Adrenal gland (tissue), 12 donors: ENCODE data around the gene ANXA6. TPM values are rescaled to one million over a fixed set of nuclear protein-coding genes. Genes with fewer than 3 reads are reported as not detected.

Experiments
- DNase-seq, 7 donors: peaks; one replicate each; pipeline ENCODE4 v3.0.0-alpha.2; 2019 to 2020
- H3K27ac ChIP-seq, 5 donors: fragments of 200-600 bp; sonication (generic) in 4 of 5; 1 replicate in 3 of 5; 2 replicates in 2 of 5; pipeline versions ENCODE4 v1.5.1 to v1.8.0; 2016 to 2020; ENCODE audit warnings: mild to moderate bottlenecking in 1 of 5
- H3K27me3 ChIP-seq: fragments of 200-600 bp; 2 replicates; pipeline ENCODE4 v1.8.0; 2021
- H3K36me3 ChIP-seq, 2 donors: fragments of 200-600 bp; replicated peaks in 1 of 2; 1 replicate in 1 of 2; 2 replicates in 1 of 2; pipeline versions ENCODE4 v1.5.1 to v1.8.0; 2018 to 2022
- H3K4me1 ChIP-seq, 2 donors: fragments of 200-600 bp; replicated peaks in 1 of 2; 1 replicate in 1 of 2; 2 replicates in 1 of 2; pipeline versions ENCODE4 v1.5.1 to v1.8.0; 2018 to 2021
- H3K4me3 ChIP-seq, 4 donors: fragments of 200-600 bp; sonication (generic) in 3 of 4; one replicate each; pipeline ENCODE4 v1.5.1; 2016 to 2018
- H3K9me3 ChIP-seq, 3 donors: fragments of 200-600 bp; sonication (generic) in 1 of 3; replicated peaks in 1 of 3; 1 replicate in 2 of 3; 2 replicates in 1 of 3; pipeline versions ENCODE4 v1.5.1 to v1.8.0; 2016 to 2021
- POLR2A ChIP-seq, 2 donors: fragments of 450-650 bp; IDR thresholded peaks; one replicate each; pipeline ENCODE4 v1.6.1; 2017; ENCODE audit warnings: antibody characterized with exemption in 2 of 2, mild to moderate bottlenecking in 2 of 2, moderate library complexity in 1 of 2
- WGBS, 4 donors: extraction: QIAGEN DNeasy Blood & Tissue Kit in 2 of 4; methylation state at CpG; one replicate each; pipeline versions ENCODE4 v1.1.5 to v1.1.7; 2013 to 2017; 5-methylcytosine and 5-hydroxymethylcytosine counted together
- intact Hi-C, 2 donors: fragments of 100-400 bp; cut with DNase I; formaldehyde crosslinking; loops; one replicate each; pipeline versions ENCODE4 v1.14.1 to v1.15.0; 2022 to 2023
- polyA plus RNA-seq, 3 donors: library from polyadenylated mRNA; stranded (reverse); fragments of 200-250 nt in 2 of 3; fragments of 350-450 nt in 1 of 3; fragmentation: Illumina TruSeq in 1 of 3; extraction: RNeasy Lipid Tissue Mini Kit (QIAGEN cat#74804) in 1 of 3; gene quantifications; one replicate each; pipeline ENCODE4 v1.2.3, GENCODE V29; 2013 to 2014
- total RNA-seq, 9 donors: library from RNA; depleted of rRNA in 4 of 9; stranded (reverse); fragments of >200 nt in 4 of 9; fragments of 120-200 nt in 1 of 9; fragmentation: NEBNext Ultra II Directional in 1 of 9; extraction: Animal tissue kit (Norgen Biotek cat#: 25700) in 1 of 9; gene quantifications; one replicate each; pipeline versions ENCODE4 v1.1.0 to v1.2.4, GENCODE V29; 2013 to 2023
- TF ChIP-seq, protein P1 (sequence below), 6 experiments: fragments of 450-650 bp in 4 of 6; fragments of 200-600 bp in 2 of 6; sonication (generic) in 1 of 6; IDR thresholded peaks; 1 replicate in 5 of 6; 2 replicates in 1 of 6; pipeline versions ENCODE4 v1.5.1 to v1.8.0; 2016 to 2021; ENCODE audit warnings: antibody characterized with exemption in 6 of 6, mild to moderate bottlenecking in 2 of 6, moderate library complexity in 1 of 6
- donor health status: healthy with polysubstance abuse.
- donor health status: Bipolar disorder and iron deficiency.
- donor health status: DM: yes; HTN: yes; CAD: no.
- donor health status: DM: no; HTN: no; CAD: no.
- donor health status: DM: no; HTN: no; CAD: no.
- donor health status: DM: yes; HTN: yes; CAD: no.

ANXA6 gene
- total and polyA plus RNA-seq, 12 donors = 115 to 382 (median 212) TPM

- Histone ChIP-seq H3K4me3 (no peak overlapping the region), H3K4me1 (peaks cover 8 to 40% of the 10 kb centered on the region in 2 donors), H3K27ac (peak overlapping the region in 1 of 5 donors; percentile 10), H3K27me3 (no peaks in the 10 kb centered on the region), H3K9me3 (no peaks in the 10 kb centered on the region), H3K36me3 (peaks cover 0 to 24% of the 10 kb centered on the region in 2 donors)
- DNase-seq = no peak
- intact Hi-C loops = no loop called here
- TF ChIP-seq, protein P1, sequence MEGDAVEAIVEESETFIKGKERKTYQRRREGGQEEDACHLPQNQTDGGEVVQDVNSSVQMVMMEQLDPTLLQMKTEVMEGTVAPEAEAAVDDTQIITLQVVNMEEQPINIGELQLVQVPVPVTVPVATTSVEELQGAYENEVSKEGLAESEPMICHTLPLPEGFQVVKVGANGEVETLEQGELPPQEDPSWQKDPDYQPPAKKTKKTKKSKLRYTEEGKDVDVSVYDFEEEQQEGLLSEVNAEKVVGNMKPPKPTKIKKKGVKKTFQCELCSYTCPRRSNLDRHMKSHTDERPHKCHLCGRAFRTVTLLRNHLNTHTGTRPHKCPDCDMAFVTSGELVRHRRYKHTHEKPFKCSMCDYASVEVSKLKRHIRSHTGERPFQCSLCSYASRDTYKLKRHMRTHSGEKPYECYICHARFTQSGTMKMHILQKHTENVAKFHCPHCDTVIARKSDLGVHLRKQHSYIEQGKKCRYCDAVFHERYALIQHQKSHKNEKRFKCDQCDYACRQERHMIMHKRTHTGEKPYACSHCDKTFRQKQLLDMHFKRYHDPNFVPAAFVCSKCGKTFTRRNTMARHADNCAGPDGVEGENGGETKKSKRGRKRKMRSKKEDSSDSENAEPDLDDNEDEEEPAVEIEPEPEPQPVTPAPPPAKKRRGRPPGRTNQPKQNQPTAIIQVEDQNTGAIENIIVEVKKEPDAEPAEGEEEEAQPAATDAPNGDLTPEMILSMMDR (IDR thresholded peaks at IDR 0.05) = no peak
- no peak for TF ChIP-seq POLR2A (IDR thresholded peaks at IDR 0.05)
Measured at GRCh38 chr5:151146061-151146460, 11.5 kb downstream of the ANXA6 start.

DNA sequence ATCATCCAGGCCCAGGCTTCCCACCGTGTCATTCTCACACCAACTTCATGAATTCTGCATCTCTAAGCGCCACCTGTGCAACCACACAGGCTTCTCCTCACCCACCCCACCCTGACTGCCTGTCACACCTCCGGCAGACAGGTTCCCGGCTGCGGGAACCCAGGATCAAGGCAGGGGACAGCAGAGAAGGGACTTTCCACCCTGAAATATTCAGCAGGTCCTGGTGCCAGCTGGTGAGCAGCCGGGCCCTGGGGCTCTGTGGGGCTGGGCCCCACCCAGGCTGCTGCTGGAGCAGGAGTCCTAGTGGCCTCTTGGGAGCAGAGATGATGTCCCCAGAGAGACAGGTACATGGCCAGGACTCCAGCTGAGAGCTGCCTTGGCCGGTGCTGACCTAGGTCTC lies 12.7 kb downstream of the ANXA6 start:
- TF ChIP-seq, protein P1 (IDR thresholded peaks at IDR 0.05) = no peak
- TF ChIP-seq POLR2A (IDR thresholded peaks at IDR 0.05) = no peak
- WGBS, 4 donors = 88 to 100% (median 90%) methylated on average over 5 to 7 of the region's 7 CpGs
- Histone ChIP-seq H3K27me3 (no peaks in the 10 kb centered on the region), H3K27ac (peak overlapping the region in 1 of 5 donors; percentile 9), H3K36me3 (peaks cover 0 to 28% of the 10 kb centered on the region in 2 donors), H3K9me3 (no peaks in the 10 kb centered on the region), H3K4me1 (peaks cover 0 to 29% of the 10 kb centered on the region in 2 donors), H3K4me3 (no peak overlapping the region)
- no peak for DNase-seq
- intact Hi-C loops = no loop called here

- peaks cover 0 to 34% of the 10 kb centered on the region in 2 donors for H3K36me3 ChIP-seq
- no peak for DNase-seq
Measured at GRCh38 chr5:151144275-151144674, 13.3 kb downstream of the ANXA6 start.

DNA sequence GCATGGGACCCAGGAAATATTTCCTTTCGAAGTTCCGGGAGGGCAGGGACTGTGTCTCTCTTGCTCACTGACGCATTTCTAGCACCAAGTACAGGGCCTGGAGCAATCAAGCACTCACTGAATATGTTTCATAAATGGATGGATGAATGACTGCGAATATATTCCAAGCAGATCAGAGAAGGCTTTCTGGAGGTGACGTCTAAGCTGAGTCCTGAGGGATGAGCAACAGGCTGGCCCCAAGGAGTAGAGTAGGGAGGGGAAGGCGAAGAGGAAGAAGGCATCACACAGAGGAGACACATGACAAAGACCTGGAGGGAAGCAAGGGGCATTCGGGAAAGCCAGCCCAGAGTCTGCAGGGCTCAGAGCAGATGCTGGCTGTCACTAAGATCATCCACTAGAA lies 13.9 kb downstream of the ANXA6 start:
- H3K27me3 ChIP-seq = no peaks in the 10 kb centered on the region
- peaks cover 0 to 24% of the 10 kb centered on the region in 2 donors for H3K4me1 ChIP-seq
- no peak overlapping the region for H3K4me3 ChIP-seq
- peak overlapping the region in 1 of 5 donors; percentile 10 for H3K27ac ChIP-seq
- TF ChIP-seq POLR2A (IDR thresholded peaks at IDR 0.05) = no peak
- TF ChIP-seq, protein P1 (IDR thresholded peaks at IDR 0.05) = no peak
- 77 to 89% (median 84%) methylated on average over 7 of the region's 7 CpGs for WGBS, 4 donors
- H3K9me3 ChIP-seq = no peaks in the 10 kb centered on the region
- no peak for DNase-seq
- intact Hi-C loops = no loop called here
- H3K36me3 ChIP-seq = peaks cover 0 to 41% of the 10 kb centered on the region in 2 donors

More at GRCh38 chr5:151144275-151144674, 13.3 kb downstream of the ANXA6 start:
- Histone ChIP-seq H3K9me3 (no peaks in the 10 kb centered on the region), H3K27ac (peak overlapping the region in 1 of 5 donors; percentile 9), H3K4me1 (peaks cover 0 to 24% of the 10 kb centered on the region in 2 donors), H3K27me3 (no peaks in the 10 kb centered on the region), H3K4me3 (no peak overlapping the region)
- WGBS, 4 donors = 70 to 88% (median 84%) methylated on average over 6 of the region's 6 CpGs
- TF ChIP-seq POLR2A (IDR thresholded peaks at IDR 0.05) = no peak
- TF ChIP-seq, protein P1 (IDR thresholded peaks at IDR 0.05) = no peak
- intact Hi-C loops = no loop called here
